Transverse colon (tissue), 4 donors: ENCODE data around the gene OSBPL9. TPM values are rescaled to one million over a fixed set of nuclear protein-coding genes. Genes with fewer than 3 reads are reported as not detected.

Experiments
- DNase-seq: peaks from one replicate; pipeline ENCODE4 v3.0.0-alpha.2; 2019
- H3K27ac ChIP-seq, 4 donors: fragments of 200-600 bp; sonication (generic); 2 replicates each; pipeline ENCODE4 v1.5.1; 2016 to 2018; ENCODE audit warnings: inconsistent platforms in 4 of 4
- H3K27me3 ChIP-seq: fragments of 200-600 bp; sonication (generic); 2 replicates; pipeline ENCODE4 v1.5.1; 2017; ENCODE audit warnings: inconsistent platforms
- H3K36me3 ChIP-seq, 4 donors: fragments of 200-600 bp; sonication (generic); 2 replicates each; pipeline ENCODE4 v1.5.1; 2017 to 2019; ENCODE audit warnings: inconsistent platforms in 4 of 4
- H3K4me1 ChIP-seq, 4 donors: fragments of 200-600 bp; sonication (generic); 2 replicates each; pipeline ENCODE4 v1.5.1; 2017 to 2020; ENCODE audit warnings: inconsistent platforms in 4 of 4
- H3K4me3 ChIP-seq, 4 donors: fragments of 200-600 bp; sonication (generic); 1 replicate in 1 of 4; 2 replicates in 3 of 4; pipeline versions ENCODE4 v1.5.1 to v1.6.1; 2017 to 2019; ENCODE audit warnings: inconsistent platforms in 4 of 4
- H3K9me3 ChIP-seq, 2 donors: fragments of 200-600 bp; sonication (generic); 2 replicates each; pipeline ENCODE4 v1.5.1; 2017 to 2019; ENCODE audit warnings: inconsistent platforms in 2 of 2
- CTCF ChIP-seq, 5 experiments: fragments of 200-600 bp in 3 of 5; fragments of 450-650 bp in 2 of 5; sonication (generic) in 3 of 5; IDR thresholded peaks; 1 replicate in 2 of 5; 2 replicates in 3 of 5; pipeline ENCODE4 v1.5.1; 2016 to 2017; ENCODE audit warnings: antibody characterized with exemption in 5 of 5, inconsistent platforms in 3 of 5, mild to moderate bottlenecking in 2 of 5, moderate library complexity in 1 of 5
- EP300 ChIP-seq: sonication (generic); formaldehyde crosslinking; IDR thresholded peaks from one replicate; pipeline ENCODE4 v1.6.1; 2017; ENCODE audit warnings: antibody characterized with exemption, low read depth
- POLR2A ChIP-seq: fragments of 450-650 bp; IDR thresholded peaks from one replicate; pipeline ENCODE4 v1.6.1; 2016; ENCODE audit warnings: antibody characterized with exemption, mild to moderate bottlenecking, moderate library complexity
- POLR2AphosphoS5 ChIP-seq, 3 donors: sonication (generic); formaldehyde crosslinking; IDR thresholded peaks; one replicate each; pipeline ENCODE4 v1.6.1; 2016; ENCODE audit warnings: antibody characterized with exemption in 3 of 3
- WGBS, 2 donors: methylation state at CpG; one replicate each; pipeline ENCODE4 v1.1.5; 2018; ENCODE audit warnings: low coverage in 1 of 2; 5-methylcytosine and 5-hydroxymethylcytosine counted together
- in situ Hi-C, 4 donors: fragments of 200-750 bp; cut with MboI; loops; one replicate each; pipeline versions ENCODE4 v1.15.0 to v1.15.1; 2017; ENCODE audit warnings: low sequenced_read_pairs in 3 of 4, low pct_ligation_motif_present in 1 of 4, low pct_unique_long_range_greater_than_20kb in 1 of 4
- intact Hi-C: fragments of 100-400 bp; cut with DNase I; formaldehyde crosslinking; loops from one replicate; pipeline ENCODE4 v1.15.1; 2023; ENCODE audit warnings: low total_unique reads
- total RNA-seq, 4 donors: library from RNA; depleted of rRNA; stranded (reverse); fragments of >200 nt; gene quantifications; one replicate each; pipeline ENCODE4 v1.1.0, GENCODE V29; 2016

The OSBPL9 gene
- total RNA-seq, 4 donors from 2014 or later, result 56.1 to 82.1 (median 65.4) TPM

GRCh38 chr1:51741121-51741681 is 124.3 kb downstream of the OSBPL9 start:
- DNase-seq, result no peak
- in situ Hi-C loops, result no loop called here
- intact Hi-C loops, result no loop called here
- 98 to 100% methylated on average over 1 of the region's 1 CpG for whole genome bisulfite sequencing, 2 donors
- no peak overlapping the region for H3K27ac ChIP-seq
- TF ChIP-seq EP300 (no peak), POLR2A (no peak), POLR2AphosphoS5 (IDR thresholded peaks at IDR 0.05) (no peak), CTCF (IDR thresholded peaks at IDR 0.05) (no peak)
- H3K4me3 ChIP-seq, result no peak overlapping the region
- H3K27me3 ChIP-seq, result no peaks in the 10 kb centered on the region
- no peaks in the 10 kb centered on the region for H3K36me3 ChIP-seq
- H3K4me1 ChIP-seq, result peaks cover 0 to 17% (median 13%) of the 10 kb centered on the region in 4 donors
- no peaks in the 10 kb centered on the region for H3K9me3 ChIP-seq

- H3K4me3 ChIP-seq, result no peak overlapping the region
- TF ChIP-seq POLR2AphosphoS5 (IDR thresholded peaks at IDR 0.05), result no peak
- no peak for TF ChIP-seq CTCF (IDR thresholded peaks at IDR 0.05)
- TF ChIP-seq POLR2A, result no peak
- TF ChIP-seq EP300, result no peak
- no peaks in the 10 kb centered on the region for H3K9me3 ChIP-seq
- H3K36me3 ChIP-seq, result peaks cover 0 to 16% (median 2%) of the 10 kb centered on the region in 4 donors
- in situ Hi-C loops, result no loop called here
- intact Hi-C loops, result no loop called here
- no peaks in the 10 kb centered on the region for H3K4me1 ChIP-seq
- no peaks in the 10 kb centered on the region for H3K27me3 ChIP-seq
- 70 to 83% methylated on average over 4 of the region's 4 CpGs for WGBS, 2 donors
- DNase-seq, result no peak
- no peak overlapping the region for H3K27ac ChIP-seq
These were observed 127.8 kb downstream of the OSBPL9 start for GRCh38 chr1:51744506-51745303.

- no peak overlapping the region for H3K4me3 ChIP-seq
- no peaks in the 10 kb centered on the region for H3K27me3 ChIP-seq
- no peak overlapping the region for H3K27ac ChIP-seq
- no peak for DNase-seq
- intact Hi-C loops, result no loop called here
- H3K9me3 ChIP-seq, result no peaks in the 10 kb centered on the region
- in situ Hi-C loops, result no loop called here
- H3K4me1 ChIP-seq, result no peaks in the 10 kb centered on the region
- peaks cover 0 to 16% (median 3%) of the 10 kb centered on the region in 4 donors for H3K36me3 ChIP-seq
- TF ChIP-seq CTCF (IDR thresholded peaks at IDR 0.05) (no peak), EP300 (no peak), POLR2A (no peak), POLR2AphosphoS5 (IDR thresholded peaks at IDR 0.05) (no peak)
These were observed 128.3 kb downstream of the OSBPL9 start for GRCh38 chr1:51745304-51745570.

- Histone ChIP-seq H3K27ac (no peak overlapping the region), H3K4me3 (no peak overlapping the region), H3K27me3 (no peaks in the 10 kb centered on the region), H3K9me3 (no peaks in the 10 kb centered on the region), H3K4me1 (no peaks in the 10 kb centered on the region), H3K36me3 (peaks cover 0 to 25% (median 3%) of the 10 kb centered on the region in 4 donors)
- 100% methylated on average over 2 to 3 of the region's 3 CpGs for WGBS, 2 donors
- DNase-seq, result no peak
- intact Hi-C loops (no loop called here), in situ Hi-C loops (no loop called here)
- TF ChIP-seq POLR2AphosphoS5 (IDR thresholded peaks at IDR 0.05) (no peak), POLR2A (no peak), CTCF (IDR thresholded peaks at IDR 0.05) (no peak), EP300 (no peak)
These were observed 132.3 kb downstream of the OSBPL9 start for GRCh38 chr1:51749151-51749550.
